GM18499 (cell line): ENCODE measurements around the gene NEK5.

Source experiments
- ATAC-seq: cut with Tn5 transposase; IDR thresholded peaks from one replicate; pipeline ENCODE4 v1.9.1; 2021; ENCODE audit warnings: moderate number of reproducible peaks; ENCODE audit not compliant: insufficient read depth, unreplicated experiment

NEK5 gene

GRCh38 chr13:51996641-51997040 is 132.2 kb downstream of the NEK5 start:
- no peak for ATAC-seq

- ATAC-seq = no peak
These were observed 133.0 kb downstream of the NEK5 start for GRCh38 chr13:51995677-51996551.

- no peak for ATAC-seq
These were observed 135.2 kb downstream of the NEK5 start for GRCh38 chr13:51993713-51994112.

GRCh38 chr13:51988988-51989618 is 139.8 kb downstream of the NEK5 start:
- ATAC-seq = no peak
